Measurements from ENCODE around the gene CLEC4F. TPM values are rescaled to one million over a fixed set of nuclear protein-coding genes. Genes with fewer than 3 reads are reported as not detected.

The CLEC4F gene
- total RNA-seq, 4 donors from 2014 or later, result 0.67 to 32.2 TPM; not detected in 2

- Histone ChIP-seq H3K4me1 (no peaks in the 10 kb centered on the region), H3K9me3 (no peaks in the 10 kb centered on the region), H3K27me3 (no peaks in the 10 kb centered on the region), H3K4me3 (no peak overlapping the region), H3K27ac (no peak overlapping the region), H3K36me3 (no peaks in the 10 kb centered on the region)
- no peak for TF ChIP-seq POLR2A (IDR thresholded peaks at IDR 0.05)
- no peak for TF ChIP-seq CTCF (IDR thresholded peaks at IDR 0.05)
- DNase-seq, result no peak
Measured at GRCh38 chr2:70775141-70775540, 45.3 kb downstream of the CLEC4F start.

- peaks cover 0 to 8% of the 10 kb centered on the region in 2 donors for H3K27me3 ChIP-seq
- no peaks in the 10 kb centered on the region for H3K36me3 ChIP-seq
- H3K9me3 ChIP-seq, result no peaks in the 10 kb centered on the region
- DNase-seq, result no peak
- TF ChIP-seq CTCF (IDR thresholded peaks at IDR 0.05), result no peak
- no peak for TF ChIP-seq POLR2A (IDR thresholded peaks at IDR 0.05)
- no peak overlapping the region for H3K4me3 ChIP-seq
- peaks cover 0 to 4% (median under 1%) of the 10 kb centered on the region in 4 donors for H3K4me1 ChIP-seq
- H3K27ac ChIP-seq, result no peak overlapping the region
Measured at GRCh38 chr2:70772486-70773155, 47.8 kb downstream of the CLEC4F start.

- peaks cover 0 to 14% (median 4%) of the 10 kb centered on the region in 4 donors for H3K4me1 ChIP-seq
- peaks cover 0 to 16% of the 10 kb centered on the region in 2 donors for H3K27me3 ChIP-seq
- H3K36me3 ChIP-seq, result no peaks in the 10 kb centered on the region
- H3K4me3 ChIP-seq, result no peak overlapping the region
- no peak for DNase-seq
- H3K9me3 ChIP-seq, result no peaks in the 10 kb centered on the region
- H3K27ac ChIP-seq, result no peak overlapping the region
- TF ChIP-seq POLR2A (IDR thresholded peaks at IDR 0.05) (no peak), CTCF (IDR thresholded peaks at IDR 0.05) (no peak)
Measured at GRCh38 chr2:70771446-70771845, 49.0 kb downstream of the CLEC4F start.

- Histone ChIP-seq H3K27ac (no peak overlapping the region), H3K27me3 (peaks cover 0 to 24% of the 10 kb centered on the region in 2 donors), H3K9me3 (no peaks in the 10 kb centered on the region), H3K36me3 (no peaks in the 10 kb centered on the region), H3K4me1 (peaks cover 0 to 14% (median 4%) of the 10 kb centered on the region in 4 donors), H3K4me3 (no peak overlapping the region)
- no peak for DNase-seq
- TF ChIP-seq POLR2A (IDR thresholded peaks at IDR 0.05), result no peak
- no peak for TF ChIP-seq CTCF (IDR thresholded peaks at IDR 0.05)
Measured at GRCh38 chr2:70769450-70769849, 50.9 kb downstream of the CLEC4F start.

GRCh38 chr2:70768590-70769085, 51.8 kb downstream of the CLEC4F start:
- Histone ChIP-seq H3K4me3 (peak overlapping the region in 1 of 4 donors; percentile 42), H3K27me3 (peaks cover 0 to 26% of the 10 kb centered on the region in 2 donors)
- DNase-seq, result no peak

More at GRCh38 chr2:70768590-70769085, 51.8 kb downstream of the CLEC4F start:
- TF ChIP-seq CTCF (IDR thresholded peaks at IDR 0.05) (no peak), POLR2A (IDR thresholded peaks at IDR 0.05) (no peak)
- Histone ChIP-seq H3K36me3 (no peaks in the 10 kb centered on the region), H3K9me3 (no peaks in the 10 kb centered on the region), H3K4me1 (peaks cover 0 to 14% (median 4%) of the 10 kb centered on the region in 4 donors), H3K27ac (no peak overlapping the region)

Data from Peyer's patch (tissue), 4 donors.